HepG2 (cell line): Measurements from ENCODE around the gene AGO4. TPM values are rescaled to one million over a fixed set of nuclear protein-coding genes. Genes with fewer than 3 reads are reported as not detected.

Experiments
- KDM5B ChIP-seq: sonication (generic); formaldehyde crosslinking; IDR thresholded peaks from 2 replicates; pipeline ENCODE4 v1.4.0; 2020; ENCODE audit warnings: missing genetic modification reagents, mild to moderate bottlenecking, borderline replicate concordance
- KLF9 ChIP-seq: IDR thresholded peaks from 2 replicates; pipeline ENCODE4 v1.6.1; 2016; ENCODE audit warnings: low read depth
- MAF1 ChIP-seq: sonication (generic); formaldehyde crosslinking; IDR thresholded peaks from 2 replicates; pipeline ENCODE4 v1.5.0; 2020; ENCODE audit warnings: missing genetic modification reagents, borderline replicate concordance
- MIER3 ChIP-seq: IDR thresholded peaks from 2 replicates; pipeline ENCODE4 v1.6.1; 2016; ENCODE audit warnings: missing compliant biosample characterization, borderline replicate concordance
- REL ChIP-seq: sonication (generic); formaldehyde crosslinking; conservative IDR thresholded peaks from 2 replicates; pipeline ENCODE4 v1.8.0; 2022; ENCODE audit warnings: mild to moderate bottlenecking, missing genetic modification reagents, moderate library complexity
- SALL2 ChIP-seq: sonication (generic); formaldehyde crosslinking; IDR thresholded peaks from 2 replicates; pipeline ENCODE4 v1.8.1; 2023; ENCODE audit warnings: mild to moderate bottlenecking, missing genetic modification reagents, inconsistent platforms
- ZBTB38 ChIP-seq: sonication (generic); formaldehyde crosslinking; IDR thresholded peaks from 2 replicates; pipeline ENCODE4 v1.5.1; 2020; ENCODE audit warnings: mild to moderate bottlenecking, missing genetic modification reagents
- ZNF274 ChIP-seq: sonication (generic); formaldehyde crosslinking; IDR thresholded peaks from 2 replicates; pipeline ENCODE4 v1.5.1; 2020; ENCODE audit warnings: mild to moderate bottlenecking, missing genetic modification reagents
- ZNF296 ChIP-seq: sonication (generic); formaldehyde crosslinking; conservative IDR thresholded peaks from 2 replicates; pipeline ENCODE4 v1.5.0; 2020; ENCODE audit warnings: mild to moderate bottlenecking, missing genetic modification reagents
- polyA plus RNA-seq, 8 experiments: library from polyadenylated mRNA; depleted of rRNA in 3 of 8; stranded (reverse) in 7 of 8; unstranded in 1 of 8; fragments of >200 nt; fragmentation: Illumina TruSeq in 4 of 8; extraction: Trizol in 4 of 8; gene quantifications; 2 replicates each; pipeline versions ENCODE4 v1.2.1 to v1.2.3, GENCODE V29; 2011 to 2016; ENCODE audit warnings: low read depth in 4 of 8, missing spikeins in 1 of 8, mixed read lengths in 1 of 8; ENCODE audit not compliant: insufficient read depth in 1 of 8
- total RNA-seq, 5 experiments: library from RNA; depleted of rRNA; stranded (reverse); fragments of >200 nt; fragmentation: Illumina TruSeq; extraction: Trizol; gene quantifications; 2 replicates each; pipeline ENCODE4 v1.2.3, GENCODE V29; 2016; ENCODE audit warnings: low read depth in 1 of 5
- TF ChIP-seq, protein P1 (sequence below), 2 experiments: fragments of 450-650 bp in 1 of 2; sonication (generic) in 1 of 2; formaldehyde crosslinking in 1 of 2; IDR thresholded peaks; 2 replicates each; pipeline versions ENCODE4 v1.6.1 to v1.8.0; 2016 to 2022; ENCODE audit warnings: antibody characterized with exemption in 1 of 2, mild to moderate bottlenecking in 1 of 2, missing genetic modification reagents in 1 of 2
- TF ChIP-seq, protein P2 (sequence below): sonication (generic); formaldehyde crosslinking; IDR thresholded peaks from 2 replicates; pipeline ENCODE4 v1.8.0; 2022; ENCODE audit warnings: mild to moderate bottlenecking, missing genetic modification reagents; ENCODE audit not compliant: insufficient replicate concordance
- TF ChIP-seq, protein P3 (sequence below): sonication (generic); formaldehyde crosslinking; IDR thresholded peaks from 2 replicates; pipeline ENCODE4 v1.4.0; 2020; ENCODE audit warnings: missing genetic modification reagents
- TF ChIP-seq, protein P4 (sequence below): IDR thresholded peaks from 2 replicates; pipeline ENCODE4 v1.6.1; 2016; ENCODE audit warnings: missing compliant biosample characterization, missing genetic modification reagents, borderline replicate concordance

Gene AGO4
- total and polyA plus RNA-seq, 2 of the 13 experiments (the other 11 are each of a cell fraction or from before 2014, with no cell fraction given), result 6.0 to 13.8 TPM

DNA sequence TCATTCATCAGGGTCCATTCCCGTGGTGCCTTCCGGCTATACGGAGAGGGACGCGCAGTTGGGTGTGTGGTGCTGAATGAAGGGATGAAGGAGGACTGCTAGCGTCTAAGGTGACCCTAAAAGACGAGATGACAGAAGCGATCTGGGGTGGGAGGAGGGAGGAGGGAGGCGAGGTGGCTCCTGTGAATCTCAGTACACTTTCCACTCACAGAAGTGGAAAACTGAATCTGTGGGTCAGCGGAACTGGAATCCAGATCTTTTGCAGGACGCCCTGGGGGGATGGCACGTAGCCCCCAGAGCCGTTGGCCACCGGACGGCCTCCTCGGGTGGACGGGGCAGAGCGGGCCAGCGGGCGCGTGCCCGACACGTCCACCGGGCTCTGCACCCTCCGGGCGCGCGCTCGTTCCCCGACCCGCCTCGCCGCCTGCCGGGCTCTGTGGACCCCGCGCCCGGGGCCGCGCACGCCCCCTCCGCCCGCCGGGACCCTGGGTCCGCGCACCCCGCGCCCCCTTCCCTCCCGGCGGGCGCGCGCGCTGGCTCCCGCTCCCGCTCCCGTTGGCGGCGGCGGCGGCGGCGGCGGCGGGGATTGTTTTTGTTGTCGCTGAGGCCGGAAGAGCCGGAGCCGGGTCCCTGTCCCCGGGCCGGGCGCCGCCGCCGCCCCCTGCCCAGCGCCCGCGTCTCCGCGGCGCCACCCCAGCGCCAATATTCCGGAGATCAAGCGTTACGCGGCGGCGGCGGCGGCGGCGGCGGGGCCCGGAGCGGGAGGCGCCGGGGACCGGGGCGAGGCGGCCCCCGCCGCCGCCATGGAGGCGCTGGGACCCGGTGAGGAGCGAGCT, at the start of gene AGO4 (continued):
- TF ChIP-seq ZNF274 (CRISPR knock-in tag) (peak; percentile 53; the same call in 1 of the 2 replicates), SALL2 (CRISPR knock-in tag) (no peak), MIER3 (no peak), KLF9 (CRISPR knock-in tag) (no peak), KDM5B (CRISPR knock-in tag) (no peak), MAF1 (no peak), REL (CRISPR knock-in tag) (no peak), ZNF296 (CRISPR knock-in tag) (no peak), ZBTB38 (CRISPR knock-in tag) (peak; percentile 58; the same call in 1 of the 2 replicates)
- TF ChIP-seq, protein P1, sequence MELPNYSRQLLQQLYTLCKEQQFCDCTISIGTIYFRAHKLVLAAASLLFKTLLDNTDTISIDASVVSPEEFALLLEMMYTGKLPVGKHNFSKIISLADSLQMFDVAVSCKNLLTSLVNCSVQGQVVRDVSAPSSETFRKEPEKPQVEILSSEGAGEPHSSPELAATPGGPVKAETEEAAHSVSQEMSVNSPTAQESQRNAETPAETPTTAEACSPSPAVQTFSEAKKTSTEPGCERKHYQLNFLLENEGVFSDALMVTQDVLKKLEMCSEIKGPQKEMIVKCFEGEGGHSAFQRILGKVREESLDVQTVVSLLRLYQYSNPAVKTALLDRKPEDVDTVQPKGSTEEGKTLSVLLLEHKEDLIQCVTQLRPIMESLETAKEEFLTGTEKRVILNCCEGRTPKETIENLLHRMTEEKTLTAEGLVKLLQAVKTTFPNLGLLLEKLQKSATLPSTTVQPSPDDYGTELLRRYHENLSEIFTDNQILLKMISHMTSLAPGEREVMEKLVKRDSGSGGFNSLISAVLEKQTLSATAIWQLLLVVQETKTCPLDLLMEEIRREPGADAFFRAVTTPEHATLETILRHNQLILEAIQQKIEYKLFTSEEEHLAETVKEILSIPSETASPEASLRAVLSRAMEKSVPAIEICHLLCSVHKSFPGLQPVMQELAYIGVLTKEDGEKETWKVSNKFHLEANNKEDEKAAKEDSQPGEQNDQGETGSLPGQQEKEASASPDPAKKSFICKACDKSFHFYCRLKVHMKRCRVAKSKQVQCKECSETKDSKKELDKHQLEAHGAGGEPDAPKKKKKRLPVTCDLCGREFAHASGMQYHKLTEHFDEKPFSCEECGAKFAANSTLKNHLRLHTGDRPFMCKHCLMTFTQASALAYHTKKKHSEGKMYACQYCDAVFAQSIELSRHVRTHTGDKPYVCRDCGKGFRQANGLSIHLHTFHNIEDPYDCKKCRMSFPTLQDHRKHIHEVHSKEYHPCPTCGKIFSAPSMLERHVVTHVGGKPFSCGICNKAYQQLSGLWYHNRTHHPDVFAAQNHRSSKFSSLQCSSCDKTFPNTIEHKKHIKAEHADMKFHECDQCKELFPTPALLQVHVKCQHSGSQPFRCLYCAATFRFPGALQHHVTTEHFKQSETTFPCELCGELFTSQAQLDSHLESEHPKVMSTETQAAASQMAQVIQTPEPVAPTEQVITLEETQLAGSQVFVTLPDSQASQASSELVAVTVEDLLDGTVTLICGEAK (IDR thresholded peaks at IDR 0.05), result no peak
- TF ChIP-seq, protein P1 (CRISPR knock-in tag; IDR thresholded peaks at IDR 0.05), result 0 out of 2 replicates have a peak, but pooled peaks have one; percentile 49
- TF ChIP-seq, protein P2, sequence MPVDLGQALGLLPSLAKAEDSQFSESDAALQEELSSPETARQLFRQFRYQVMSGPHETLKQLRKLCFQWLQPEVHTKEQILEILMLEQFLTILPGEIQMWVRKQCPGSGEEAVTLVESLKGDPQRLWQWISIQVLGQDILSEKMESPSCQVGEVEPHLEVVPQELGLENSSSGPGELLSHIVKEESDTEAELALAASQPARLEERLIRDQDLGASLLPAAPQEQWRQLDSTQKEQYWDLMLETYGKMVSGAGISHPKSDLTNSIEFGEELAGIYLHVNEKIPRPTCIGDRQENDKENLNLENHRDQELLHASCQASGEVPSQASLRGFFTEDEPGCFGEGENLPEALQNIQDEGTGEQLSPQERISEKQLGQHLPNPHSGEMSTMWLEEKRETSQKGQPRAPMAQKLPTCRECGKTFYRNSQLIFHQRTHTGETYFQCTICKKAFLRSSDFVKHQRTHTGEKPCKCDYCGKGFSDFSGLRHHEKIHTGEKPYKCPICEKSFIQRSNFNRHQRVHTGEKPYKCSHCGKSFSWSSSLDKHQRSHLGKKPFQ (CRISPR knock-in tag), result no peak
- TF ChIP-seq, protein P3, sequence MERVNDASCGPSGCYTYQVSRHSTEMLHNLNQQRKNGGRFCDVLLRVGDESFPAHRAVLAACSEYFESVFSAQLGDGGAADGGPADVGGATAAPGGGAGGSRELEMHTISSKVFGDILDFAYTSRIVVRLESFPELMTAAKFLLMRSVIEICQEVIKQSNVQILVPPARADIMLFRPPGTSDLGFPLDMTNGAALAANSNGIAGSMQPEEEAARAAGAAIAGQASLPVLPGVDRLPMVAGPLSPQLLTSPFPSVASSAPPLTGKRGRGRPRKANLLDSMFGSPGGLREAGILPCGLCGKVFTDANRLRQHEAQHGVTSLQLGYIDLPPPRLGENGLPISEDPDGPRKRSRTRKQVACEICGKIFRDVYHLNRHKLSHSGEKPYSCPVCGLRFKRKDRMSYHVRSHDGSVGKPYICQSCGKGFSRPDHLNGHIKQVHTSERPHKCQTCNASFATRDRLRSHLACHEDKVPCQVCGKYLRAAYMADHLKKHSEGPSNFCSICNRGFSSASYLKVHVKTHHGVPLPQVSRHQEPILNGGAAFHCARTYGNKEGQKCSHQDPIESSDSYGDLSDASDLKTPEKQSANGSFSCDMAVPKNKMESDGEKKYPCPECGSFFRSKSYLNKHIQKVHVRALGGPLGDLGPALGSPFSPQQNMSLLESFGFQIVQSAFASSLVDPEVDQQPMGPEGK (CRISPR knock-in tag), result peak; percentile 21; the same call in 1 of the 2 replicates
- TF ChIP-seq, protein P4, sequence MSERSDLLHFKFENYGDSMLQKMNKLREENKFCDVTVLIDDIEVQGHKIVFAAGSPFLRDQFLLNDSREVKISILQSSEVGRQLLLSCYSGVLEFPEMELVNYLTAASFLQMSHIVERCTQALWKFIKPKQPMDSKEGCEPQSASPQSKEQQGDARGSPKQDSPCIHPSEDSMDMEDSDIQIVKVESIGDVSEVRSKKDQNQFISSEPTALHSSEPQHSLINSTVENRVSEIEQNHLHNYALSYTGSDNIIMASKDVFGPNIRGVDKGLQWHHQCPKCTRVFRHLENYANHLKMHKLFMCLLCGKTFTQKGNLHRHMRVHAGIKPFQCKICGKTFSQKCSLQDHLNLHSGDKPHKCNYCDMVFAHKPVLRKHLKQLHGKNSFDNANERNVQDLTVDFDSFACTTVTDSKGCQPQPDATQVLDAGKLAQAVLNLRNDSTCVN (CRISPR knock-in tag), result no peak
